GM10266 (cell line): ENCODE data around the gene TEX19.

ENCODE experiments used
- DNase-seq: peaks from one replicate; pipeline ENCODE4 v3.0.0; 2012; ENCODE audit errors: extremely low spot score
- TF ChIP-seq, protein P1 (sequence below): IDR thresholded peaks from 2 replicates; pipeline ENCODE4 v1.5.1; 2012; ENCODE audit warnings: mild to moderate bottlenecking, low read depth; ENCODE audit not compliant: control insufficient read depth, insufficient read depth; ENCODE audit errors: missing control alignments

The TEX19 gene

GRCh38 chr17:82382933-82383255 is 23.8 kb downstream of the TEX19 start:
- no peak for DNase-seq
- TF ChIP-seq, protein P1, sequence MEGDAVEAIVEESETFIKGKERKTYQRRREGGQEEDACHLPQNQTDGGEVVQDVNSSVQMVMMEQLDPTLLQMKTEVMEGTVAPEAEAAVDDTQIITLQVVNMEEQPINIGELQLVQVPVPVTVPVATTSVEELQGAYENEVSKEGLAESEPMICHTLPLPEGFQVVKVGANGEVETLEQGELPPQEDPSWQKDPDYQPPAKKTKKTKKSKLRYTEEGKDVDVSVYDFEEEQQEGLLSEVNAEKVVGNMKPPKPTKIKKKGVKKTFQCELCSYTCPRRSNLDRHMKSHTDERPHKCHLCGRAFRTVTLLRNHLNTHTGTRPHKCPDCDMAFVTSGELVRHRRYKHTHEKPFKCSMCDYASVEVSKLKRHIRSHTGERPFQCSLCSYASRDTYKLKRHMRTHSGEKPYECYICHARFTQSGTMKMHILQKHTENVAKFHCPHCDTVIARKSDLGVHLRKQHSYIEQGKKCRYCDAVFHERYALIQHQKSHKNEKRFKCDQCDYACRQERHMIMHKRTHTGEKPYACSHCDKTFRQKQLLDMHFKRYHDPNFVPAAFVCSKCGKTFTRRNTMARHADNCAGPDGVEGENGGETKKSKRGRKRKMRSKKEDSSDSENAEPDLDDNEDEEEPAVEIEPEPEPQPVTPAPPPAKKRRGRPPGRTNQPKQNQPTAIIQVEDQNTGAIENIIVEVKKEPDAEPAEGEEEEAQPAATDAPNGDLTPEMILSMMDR, result no peak

DNA sequence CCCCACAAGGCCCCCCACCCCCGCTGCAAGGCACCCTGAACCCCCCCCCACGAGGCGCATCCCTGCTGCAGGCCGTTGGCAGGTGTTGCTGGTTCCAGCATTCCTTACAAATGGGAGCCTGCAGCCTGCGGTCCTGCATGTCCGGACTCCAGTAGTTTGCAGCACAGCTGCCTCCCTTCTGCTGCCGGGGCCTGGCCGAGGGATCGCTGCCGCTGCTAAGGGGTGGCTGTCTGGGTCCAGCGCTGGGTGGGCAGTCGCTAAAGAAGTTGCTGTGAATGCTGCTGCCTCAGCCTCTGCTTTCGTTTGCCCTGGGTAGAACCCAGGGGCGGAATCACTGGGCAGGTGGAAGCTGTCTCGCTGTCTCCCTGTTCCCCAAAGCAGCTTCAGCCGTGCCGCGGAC is 24.4 kb downstream of the TEX19 start:
- TF ChIP-seq, protein P1, result no peak
- DNase-seq, result no peak

GRCh38 chr17:82384051-82384729 is 25.1 kb downstream of the TEX19 start:
- DNase-seq, result no peak
- TF ChIP-seq, protein P1, result no peak

DNA sequence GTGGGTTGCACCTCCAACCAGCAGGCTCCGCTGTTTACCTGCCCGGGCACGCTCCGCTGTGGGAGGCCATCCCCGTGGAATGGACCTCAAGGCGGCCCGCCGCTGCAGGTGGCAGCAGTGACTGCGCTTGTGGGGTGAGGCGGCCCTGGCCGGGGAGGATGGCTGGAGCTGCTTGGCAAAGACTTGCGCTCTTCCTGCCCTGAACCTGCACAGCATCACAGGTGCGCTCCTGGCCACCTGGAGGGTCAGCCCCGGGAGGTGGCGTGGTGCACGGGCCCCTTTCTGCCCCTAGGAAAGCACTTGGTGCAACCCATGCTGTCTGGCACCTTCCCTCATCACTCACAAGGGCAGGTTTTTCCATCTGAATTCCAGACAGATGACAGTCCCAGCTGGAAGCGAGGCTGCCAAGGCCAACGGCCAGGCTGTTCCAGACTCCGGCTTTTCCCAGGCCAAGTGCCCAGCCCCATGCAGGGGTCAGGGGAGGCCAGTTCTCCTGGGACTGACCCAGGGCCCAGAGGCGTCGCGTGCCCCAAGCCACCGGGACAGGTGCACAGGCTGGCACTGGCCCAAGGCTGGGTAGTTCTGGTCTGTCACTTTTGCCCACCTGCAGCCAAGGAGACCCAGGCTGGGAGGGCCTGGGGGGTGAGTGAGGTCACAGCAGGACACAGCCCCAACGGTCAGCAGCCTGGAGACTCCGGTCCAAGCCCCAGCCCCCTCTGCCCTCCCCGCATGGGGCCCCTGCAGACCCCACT is 25.9 kb downstream of the TEX19 start:
- no peak for DNase-seq
- TF ChIP-seq, protein P1, result no peak

DNA sequence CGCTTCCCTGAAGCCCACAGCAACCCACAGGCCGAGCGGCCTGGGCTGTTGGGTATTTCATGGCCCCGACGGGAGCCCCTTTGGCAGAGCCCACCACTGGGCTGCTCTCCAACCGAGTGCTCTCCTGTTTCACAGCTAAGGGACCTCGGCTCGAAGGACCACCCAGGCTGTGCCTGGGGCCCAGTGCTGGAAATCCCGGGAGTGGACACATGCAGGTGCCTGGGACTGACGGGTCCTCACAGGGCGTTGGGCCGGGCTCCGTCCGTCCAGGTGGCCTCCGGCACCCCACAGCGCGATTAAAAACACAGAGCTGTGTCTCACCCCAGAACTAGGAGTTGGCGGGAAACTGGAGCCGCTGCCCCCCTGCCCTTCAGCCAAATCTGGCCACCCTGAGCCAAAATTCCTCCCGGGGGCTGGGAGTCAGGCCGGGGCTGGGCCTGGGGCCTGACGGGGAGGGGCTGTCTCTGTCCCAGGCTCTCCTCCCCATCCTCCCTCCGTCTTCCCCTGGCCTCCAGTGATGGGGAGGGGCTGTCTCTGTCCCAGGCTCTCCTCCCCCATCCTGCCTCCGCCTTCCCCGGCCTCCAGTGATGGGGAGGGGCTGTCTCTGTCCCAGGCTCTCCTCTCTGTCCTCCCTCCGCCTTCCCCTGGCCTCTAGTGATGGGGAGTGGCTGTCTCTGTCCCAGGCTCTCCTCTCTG is 26.7 kb downstream of the TEX19 start:
- TF ChIP-seq, protein P1, result no peak
- no peak for DNase-seq

GRCh38 chr17:82386255-82386831 is 27.3 kb downstream of the TEX19 start:
- no peak for DNase-seq
- TF ChIP-seq, protein P1, result no peak
